Nephron (organoid): ENCODE data around the gene SCAF11.

Experiments used
- H3K27ac Mint-ChIP-seq, 3 experiments: 2 replicates each; pipeline ENCODE4 v1.8.0; 2020; ENCODE audit warnings: mixed read lengths in 3 of 3, mild to moderate bottlenecking in 2 of 3, moderate library complexity in 1 of 3
- H3K27me3 Mint-ChIP-seq: 2 replicates; pipeline ENCODE4 v1.8.0; 2021; ENCODE audit warnings: low read depth, mild to moderate bottlenecking, moderate library complexity, mixed read lengths
- H3K36me3 Mint-ChIP-seq: 2 replicates; pipeline ENCODE4 v1.8.0; 2020; ENCODE audit warnings: low read depth, mixed read lengths
- H3K4me1 Mint-ChIP-seq: 2 replicates; pipeline ENCODE4 v1.8.0; 2020; ENCODE audit warnings: mixed read lengths
- H3K4me3 Mint-ChIP-seq, 3 experiments: 2 replicates each; pipeline ENCODE4 v1.8.0; 2020; ENCODE audit warnings: mild to moderate bottlenecking in 3 of 3, mixed read lengths in 3 of 3, moderate library complexity in 2 of 3
- H3K9me3 Mint-ChIP-seq: 2 replicates; pipeline ENCODE4 v1.8.0; 2020; ENCODE audit warnings: mixed read lengths
- CTCF ChIP-seq, 3 experiments: fragments of 200-600 bp; sonication (generic); IDR thresholded peaks; one replicate each; pipeline ENCODE4 v1.5.0; 2021; ENCODE audit warnings: antibody characterized with exemption in 3 of 3; ENCODE audit not compliant: unreplicated experiment in 3 of 3

Gene SCAF11

GRCh38 chr12:45974171-45974719 lies 16.1 kb downstream of the SCAF11 start:
- TF ChIP-seq CTCF (IDR thresholded peaks at IDR 0.05; ENCODE audit: unreplicated experiment in 3 of 3), result no peak
- peaks cover 14% of the 10 kb centered on the region for H3K9me3 Mint-ChIP-seq
- H3K4me1 Mint-ChIP-seq, result peaks cover 40% of the 10 kb centered on the region
- peaks cover 59% of the 10 kb centered on the region for H3K36me3 Mint-ChIP-seq
- H3K4me3 Mint-ChIP-seq, result peak overlapping the region in 1 of 3 experiments; percentile 31
- H3K27ac Mint-ChIP-seq, result peak overlapping the region in 1 of 3 experiments; percentile 16
- H3K27me3 Mint-ChIP-seq, result no peaks in the 10 kb centered on the region

GRCh38 chr12:45973526-45973925 lies 16.8 kb downstream of the SCAF11 start:
- TF ChIP-seq CTCF (IDR thresholded peaks at IDR 0.05; ENCODE audit: unreplicated experiment in 3 of 3), result no peak
- H3K4me1 Mint-ChIP-seq, result peaks cover 42% of the 10 kb centered on the region

GRCh38 chr12:45970391-45970790 lies 20.0 kb downstream of the SCAF11 start:
- no peaks in the 10 kb centered on the region for H3K27me3 Mint-ChIP-seq
- no peak overlapping the region for H3K4me3 Mint-ChIP-seq
- TF ChIP-seq CTCF (IDR thresholded peaks at IDR 0.05; ENCODE audit: unreplicated experiment in 3 of 3), result no peak
- peak overlapping the region in 1 of 3 experiments; percentile 8 for H3K27ac Mint-ChIP-seq
- peaks cover 42% of the 10 kb centered on the region for H3K4me1 Mint-ChIP-seq
- peaks cover 51% of the 10 kb centered on the region for H3K36me3 Mint-ChIP-seq
- peaks cover 14% of the 10 kb centered on the region for H3K9me3 Mint-ChIP-seq

More at GRCh38 chr12:45973526-45973925, 16.8 kb downstream of the SCAF11 start:
- Mint-ChIP-seq H3K27me3 (no peaks in the 10 kb centered on the region), H3K9me3 (peaks cover 14% of the 10 kb centered on the region), H3K27ac (no peak overlapping the region), H3K36me3 (peaks cover 59% of the 10 kb centered on the region), H3K4me3 (peak overlapping the region in 1 of 3 experiments; percentile 14)

GRCh38 chr12:45969084-45969483 lies 21.3 kb downstream of the SCAF11 start:
- TF ChIP-seq CTCF (IDR thresholded peaks at IDR 0.05; ENCODE audit: unreplicated experiment in 3 of 3), result no peak
- Mint-ChIP-seq H3K27me3 (no peaks in the 10 kb centered on the region), H3K9me3 (peaks cover 9% of the 10 kb centered on the region), H3K4me1 (peaks cover 44% of the 10 kb centered on the region), H3K27ac (peak overlapping the region; percentile 47 to 86 (median 55)), H3K4me3 (peak overlapping the region in 1 of 3 experiments; percentile 22), H3K36me3 (peaks cover 53% of the 10 kb centered on the region)

GRCh38 chr12:45966486-45966885 lies 23.9 kb downstream of the SCAF11 start:
- TF ChIP-seq CTCF (IDR thresholded peaks at IDR 0.05; ENCODE audit: unreplicated experiment in 3 of 3), result no peak
- Mint-ChIP-seq H3K9me3 (peaks cover 5% of the 10 kb centered on the region), H3K36me3 (peaks cover 56% of the 10 kb centered on the region), H3K27ac (peak overlapping the region; percentile 50 to 74 (median 68)), H3K4me3 (no peak overlapping the region), H3K27me3 (no peaks in the 10 kb centered on the region), H3K4me1 (peaks cover 35% of the 10 kb centered on the region)
